Measurements from ENCODE around the gene PPP4R4.

DNA sequence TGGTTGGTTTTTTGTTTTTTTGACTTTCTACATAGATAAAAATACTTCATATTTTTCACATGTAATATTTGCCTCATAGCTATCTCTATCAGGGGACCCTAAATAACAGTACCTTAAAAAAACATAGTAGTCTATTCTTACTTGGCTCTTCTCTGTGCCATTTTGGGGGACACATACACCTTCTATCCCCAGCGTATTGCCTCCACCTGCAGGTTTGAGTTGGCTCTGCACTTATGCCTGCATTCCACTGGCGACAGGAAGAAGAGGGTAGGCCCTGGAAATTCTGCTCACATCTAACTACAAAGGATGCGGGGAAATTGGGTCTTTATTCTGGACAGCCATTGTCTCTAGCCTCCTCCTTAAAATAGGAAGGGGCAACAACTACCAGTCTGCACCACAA is 30.9 kb upstream of the PPP4R4 start:
- TF ChIP-seq, protein P1, sequence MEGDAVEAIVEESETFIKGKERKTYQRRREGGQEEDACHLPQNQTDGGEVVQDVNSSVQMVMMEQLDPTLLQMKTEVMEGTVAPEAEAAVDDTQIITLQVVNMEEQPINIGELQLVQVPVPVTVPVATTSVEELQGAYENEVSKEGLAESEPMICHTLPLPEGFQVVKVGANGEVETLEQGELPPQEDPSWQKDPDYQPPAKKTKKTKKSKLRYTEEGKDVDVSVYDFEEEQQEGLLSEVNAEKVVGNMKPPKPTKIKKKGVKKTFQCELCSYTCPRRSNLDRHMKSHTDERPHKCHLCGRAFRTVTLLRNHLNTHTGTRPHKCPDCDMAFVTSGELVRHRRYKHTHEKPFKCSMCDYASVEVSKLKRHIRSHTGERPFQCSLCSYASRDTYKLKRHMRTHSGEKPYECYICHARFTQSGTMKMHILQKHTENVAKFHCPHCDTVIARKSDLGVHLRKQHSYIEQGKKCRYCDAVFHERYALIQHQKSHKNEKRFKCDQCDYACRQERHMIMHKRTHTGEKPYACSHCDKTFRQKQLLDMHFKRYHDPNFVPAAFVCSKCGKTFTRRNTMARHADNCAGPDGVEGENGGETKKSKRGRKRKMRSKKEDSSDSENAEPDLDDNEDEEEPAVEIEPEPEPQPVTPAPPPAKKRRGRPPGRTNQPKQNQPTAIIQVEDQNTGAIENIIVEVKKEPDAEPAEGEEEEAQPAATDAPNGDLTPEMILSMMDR (IDR thresholded peaks at IDR 0.05) = peak in 5 of 12 donors; percentile 7 to 24 (median 12)
- no peak for TF ChIP-seq POLR2A (IDR thresholded peaks at IDR 0.05)
